Testis (tissue), 2 donors: ENCODE results near the gene SERPINB10.

ENCODE experiments used
- CTCF ChIP-seq, 3 experiments: fragments of 450-650 bp in 2 of 3; fragments of 200-600 bp in 1 of 3; sonication (generic) in 1 of 3; IDR thresholded peaks; one replicate each; pipeline ENCODE4 v1.5.1; 2016 to 2019; ENCODE audit warnings: antibody characterized with exemption in 3 of 3, mild to moderate bottlenecking in 2 of 3, moderate library complexity in 1 of 3
- POLR2A ChIP-seq: fragments of 450-650 bp; IDR thresholded peaks from one replicate; pipeline ENCODE4 v1.6.1; 2017; ENCODE audit warnings: antibody characterized with exemption, mild to moderate bottlenecking, moderate library complexity

GRCh38 chr18:63949068-63949737 is 41.4 kb downstream of the SERPINB10 start, which contains the start of gene HMSD:
- no peak for TF ChIP-seq POLR2A
- peak in 1 of 3 experiments; percentile 14 for TF ChIP-seq CTCF (IDR thresholded peaks at IDR 0.05)
